ENCODE results near the gene LCN1.
"Not testable (repeated sequence)": the region's sequence is repeated elsewhere in the genome, so short reads cannot be mapped to it uniquely, and the experiment has no call there.

DNA sequence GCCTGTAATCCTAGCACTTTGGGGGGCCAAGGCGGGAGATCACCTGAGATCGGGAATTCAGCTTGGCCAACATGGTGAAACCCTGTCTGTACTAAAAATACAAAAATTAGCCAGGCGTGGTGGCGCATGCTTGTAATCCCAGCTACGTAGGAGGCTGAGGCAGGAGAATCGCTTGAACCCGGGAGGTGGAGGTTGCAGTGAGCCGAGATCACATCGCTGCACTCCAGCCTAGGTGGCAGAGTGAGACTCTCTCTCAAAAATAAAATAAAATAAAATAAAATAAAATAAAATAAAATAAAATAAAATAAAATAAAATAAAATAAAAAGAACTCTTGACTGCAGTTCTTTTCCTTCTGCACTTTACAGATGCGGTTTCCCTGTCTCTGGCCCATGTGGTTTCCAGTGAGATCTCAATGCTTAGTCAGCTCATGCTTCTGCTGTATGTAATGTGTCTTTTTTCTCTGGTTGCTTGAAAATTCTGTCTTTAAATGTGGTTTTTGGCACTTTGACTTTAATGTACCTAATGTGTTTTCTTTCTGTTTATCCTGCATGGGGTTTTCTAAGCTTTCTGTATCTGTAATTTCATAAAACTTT, 7.7 kb downstream of the LCN1 start:
- TF ChIP-seq, protein P1, sequence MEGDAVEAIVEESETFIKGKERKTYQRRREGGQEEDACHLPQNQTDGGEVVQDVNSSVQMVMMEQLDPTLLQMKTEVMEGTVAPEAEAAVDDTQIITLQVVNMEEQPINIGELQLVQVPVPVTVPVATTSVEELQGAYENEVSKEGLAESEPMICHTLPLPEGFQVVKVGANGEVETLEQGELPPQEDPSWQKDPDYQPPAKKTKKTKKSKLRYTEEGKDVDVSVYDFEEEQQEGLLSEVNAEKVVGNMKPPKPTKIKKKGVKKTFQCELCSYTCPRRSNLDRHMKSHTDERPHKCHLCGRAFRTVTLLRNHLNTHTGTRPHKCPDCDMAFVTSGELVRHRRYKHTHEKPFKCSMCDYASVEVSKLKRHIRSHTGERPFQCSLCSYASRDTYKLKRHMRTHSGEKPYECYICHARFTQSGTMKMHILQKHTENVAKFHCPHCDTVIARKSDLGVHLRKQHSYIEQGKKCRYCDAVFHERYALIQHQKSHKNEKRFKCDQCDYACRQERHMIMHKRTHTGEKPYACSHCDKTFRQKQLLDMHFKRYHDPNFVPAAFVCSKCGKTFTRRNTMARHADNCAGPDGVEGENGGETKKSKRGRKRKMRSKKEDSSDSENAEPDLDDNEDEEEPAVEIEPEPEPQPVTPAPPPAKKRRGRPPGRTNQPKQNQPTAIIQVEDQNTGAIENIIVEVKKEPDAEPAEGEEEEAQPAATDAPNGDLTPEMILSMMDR (IDR thresholded peaks at IDR 0.05), result not testable (repeated sequence)
- not testable (repeated sequence) for TF ChIP-seq POLR2AphosphoS5 (IDR thresholded peaks at IDR 0.05)

All from upper lobe of left lung (tissue), 4 donors.